Hepatocyte (in vitro differentiated cells): ENCODE measurements around the gene ZNF319.

Experiments
- EZH2 ChIP-seq: fragments of 200-600 bp; sonication (generic); IDR thresholded peaks from 2 replicates; pipeline ENCODE4 v1.6.1; 2016; ENCODE audit warnings: antibody characterized with exemption, mild to moderate bottlenecking, borderline replicate concordance
- TF ChIP-seq, protein P1 (sequence below): fragments of 200-600 bp; sonication (generic); IDR thresholded peaks from 2 replicates; pipeline ENCODE4 v1.5.1; 2016; ENCODE audit warnings: antibody characterized with exemption, mild to moderate bottlenecking; ENCODE audit not compliant: poor library complexity

DNA sequence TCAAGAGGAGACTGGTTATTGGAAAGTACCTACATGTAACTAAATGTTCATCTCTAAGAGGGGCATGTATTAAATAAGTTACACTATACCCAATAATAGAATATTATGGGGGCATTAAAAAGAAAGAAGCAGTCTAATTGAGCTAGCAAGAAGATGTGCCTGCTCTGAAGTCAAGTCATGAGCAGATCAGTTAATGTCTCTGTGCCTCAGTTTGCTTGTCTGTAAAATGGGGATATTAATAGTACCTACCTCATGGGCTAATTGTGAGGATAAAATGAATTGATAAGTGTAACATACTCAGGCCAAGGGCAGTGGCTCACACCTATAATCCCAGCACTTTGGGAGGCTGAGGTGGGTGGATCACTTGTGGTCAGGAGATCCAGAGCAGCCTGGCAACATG lies 32.6 kb downstream of the ZNF319 start:
- TF ChIP-seq, protein P1, sequence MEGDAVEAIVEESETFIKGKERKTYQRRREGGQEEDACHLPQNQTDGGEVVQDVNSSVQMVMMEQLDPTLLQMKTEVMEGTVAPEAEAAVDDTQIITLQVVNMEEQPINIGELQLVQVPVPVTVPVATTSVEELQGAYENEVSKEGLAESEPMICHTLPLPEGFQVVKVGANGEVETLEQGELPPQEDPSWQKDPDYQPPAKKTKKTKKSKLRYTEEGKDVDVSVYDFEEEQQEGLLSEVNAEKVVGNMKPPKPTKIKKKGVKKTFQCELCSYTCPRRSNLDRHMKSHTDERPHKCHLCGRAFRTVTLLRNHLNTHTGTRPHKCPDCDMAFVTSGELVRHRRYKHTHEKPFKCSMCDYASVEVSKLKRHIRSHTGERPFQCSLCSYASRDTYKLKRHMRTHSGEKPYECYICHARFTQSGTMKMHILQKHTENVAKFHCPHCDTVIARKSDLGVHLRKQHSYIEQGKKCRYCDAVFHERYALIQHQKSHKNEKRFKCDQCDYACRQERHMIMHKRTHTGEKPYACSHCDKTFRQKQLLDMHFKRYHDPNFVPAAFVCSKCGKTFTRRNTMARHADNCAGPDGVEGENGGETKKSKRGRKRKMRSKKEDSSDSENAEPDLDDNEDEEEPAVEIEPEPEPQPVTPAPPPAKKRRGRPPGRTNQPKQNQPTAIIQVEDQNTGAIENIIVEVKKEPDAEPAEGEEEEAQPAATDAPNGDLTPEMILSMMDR, result no peak
- no peak for TF ChIP-seq EZH2
